OCI-LY1 (cell line): ENCODE results near the gene ARFGEF2.

Experiments
- H2AFZ ChIP-seq: fragments of 200-600 bp; sonication (generic), shearing (Covaris generic); 2 replicates; pipeline ENCODE4 v1.6.0; 2014; ENCODE audit warnings: antibody characterized with exemption, mild to moderate bottlenecking, low read length
- H3F3A ChIP-seq: fragments of 200-600 bp; sonication (generic), shearing (Covaris generic); 2 replicates; pipeline ENCODE4 v1.6.0; 2014; ENCODE audit warnings: mild to moderate bottlenecking, antibody characterized with exemption, low read length, moderate library complexity; ENCODE audit not compliant: insufficient read depth
- H3K27ac ChIP-seq: fragments of 200-600 bp; sonication (generic); 2 replicates; pipeline ENCODE4 v1.5.1; 2014; ENCODE audit warnings: low read length, mixed run types, mild to moderate bottlenecking, low read depth; ENCODE audit not compliant: poor library complexity, severe bottlenecking
- H3K27me3 ChIP-seq: fragments of 200-600 bp; sonication (generic); 2 replicates; pipeline ENCODE4 v1.6.0; 2014; ENCODE audit warnings: antibody characterized with exemption, mild to moderate bottlenecking, low read length, moderate library complexity; ENCODE audit not compliant: insufficient read depth
- H3K36me3 ChIP-seq: fragments of 200-600 bp; sonication (generic); 2 replicates; pipeline ENCODE4 v1.6.1; 2014; ENCODE audit warnings: mild to moderate bottlenecking, antibody characterized with exemption, low read length, moderate library complexity, mixed read lengths; ENCODE audit not compliant: insufficient read depth
- H3K4me1 ChIP-seq: fragments of 200-600 bp; sonication (generic); 2 replicates; pipeline ENCODE4 v1.5.1; 2014; ENCODE audit warnings: mild to moderate bottlenecking, low read length, moderate library complexity; ENCODE audit not compliant: insufficient read depth, severe bottlenecking
- H3K4me2 ChIP-seq: fragments of 200-600 bp; sonication (generic), shearing (Covaris generic); 2 replicates; pipeline ENCODE4 v1.6.1; 2014; ENCODE audit warnings: low read length
- H3K4me3 ChIP-seq: fragments of 200-600 bp; sonication (generic); 2 replicates; pipeline ENCODE4 v1.5.1; 2014; ENCODE audit warnings: low read length, low read depth, mild to moderate bottlenecking, mixed read lengths; ENCODE audit not compliant: poor library complexity, severe bottlenecking
- H3K79me2 ChIP-seq: fragments of 200-600 bp; shearing (Covaris generic); 2 replicates; pipeline ENCODE4 v1.6.1; 2016; ENCODE audit warnings: mixed run types, low read length, mixed read lengths; ENCODE audit not compliant: insufficient read depth
- H3K9ac ChIP-seq: fragments of 200-600 bp; sonication (generic), shearing (Covaris generic); 2 replicates; pipeline ENCODE4 v1.6.1; 2014; ENCODE audit warnings: mild to moderate bottlenecking, low read length, mixed read lengths
- H3K9me2 ChIP-seq: fragments of 200-600 bp; sonication (generic), shearing (Covaris generic); 2 replicates; pipeline ENCODE4 v1.6.1; 2014; ENCODE audit warnings: low read depth, mild to moderate bottlenecking, low read length, mixed read lengths
- H3K9me3 ChIP-seq: fragments of 200-600 bp; shearing (Covaris generic); 2 replicates; pipeline ENCODE4 v1.6.1; 2014; ENCODE audit warnings: low read length, mixed read lengths
- H4K20me1 ChIP-seq: fragments of 200-600 bp; sonication (generic), shearing (Covaris generic); 2 replicates; pipeline ENCODE4 v1.6.0; 2016; ENCODE audit warnings: mild to moderate bottlenecking, low read length; ENCODE audit not compliant: insufficient read depth
- EZH2 ChIP-seq: fragments of 200-600 bp; sonication (generic), shearing (Covaris generic); IDR thresholded peaks from 2 replicates; pipeline ENCODE4 v1.8.0; 2017; ENCODE audit warnings: borderline replicate concordance, mixed run types, mild to moderate bottlenecking, antibody characterized with exemption, low read length, moderate library complexity, mixed read lengths
- TF ChIP-seq, protein P1 (sequence below): fragments of 200-600 bp; sonication (generic), shearing (Covaris generic); IDR thresholded peaks from 2 replicates; pipeline ENCODE4 v1.5.1; 2017; ENCODE audit warnings: mild to moderate bottlenecking, antibody characterized with exemption, low read length, moderate library complexity, mixed read lengths

The ARFGEF2 gene

DNA sequence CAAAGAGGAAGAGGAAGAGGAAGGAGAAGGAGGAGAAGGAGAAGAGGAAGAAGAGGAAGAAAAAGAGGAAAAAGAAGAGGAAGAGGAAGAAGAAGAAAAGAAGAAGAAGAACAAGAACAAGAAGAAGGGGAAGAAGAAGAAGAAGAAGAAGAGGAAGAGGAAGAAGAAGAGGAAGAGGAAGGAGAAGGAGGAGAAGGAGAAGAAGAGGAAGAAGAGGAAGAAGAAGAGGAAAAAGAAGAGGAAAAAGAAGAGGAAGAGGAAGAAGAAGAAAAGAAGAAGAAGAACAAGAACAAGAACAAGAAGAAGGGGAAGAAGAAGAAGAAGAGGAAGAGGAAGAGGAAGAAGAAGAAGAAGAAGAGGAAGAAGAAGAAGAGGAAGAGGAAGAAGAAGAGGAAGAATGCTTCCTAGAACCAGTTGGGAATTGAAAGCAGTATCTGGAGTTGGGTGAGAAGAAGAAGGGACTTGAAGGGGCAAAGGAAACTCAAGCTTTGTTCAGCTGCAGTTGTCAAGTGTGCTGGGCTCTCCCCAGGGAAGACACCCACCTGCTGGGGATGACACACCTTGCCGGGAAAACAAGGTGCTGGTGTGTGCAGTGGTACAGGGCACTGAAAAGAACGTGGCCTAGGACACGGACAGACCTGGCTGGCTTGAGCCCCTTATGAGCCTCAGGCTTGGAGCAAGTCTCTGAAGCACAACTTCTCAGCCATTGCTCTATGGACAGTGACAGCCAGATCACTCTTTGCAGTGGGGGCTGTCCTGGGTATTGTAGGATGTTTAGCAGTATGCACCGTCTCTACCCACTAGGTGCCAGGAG, 30.1 kb upstream of the ARFGEF2 start:
- no peak overlapping the region for H3K4me3 ChIP-seq
- H4K20me1 ChIP-seq = no peaks in the 10 kb centered on the region
- no peaks in the 10 kb centered on the region for H3K4me1 ChIP-seq
- no peak overlapping the region for H3K9ac ChIP-seq
- H3K79me2 ChIP-seq = no peaks in the 10 kb centered on the region
- H2AFZ ChIP-seq = no peak overlapping the region
- H3K27ac ChIP-seq = no peak overlapping the region
- H3K36me3 ChIP-seq = no peaks in the 10 kb centered on the region
- H3K4me2 ChIP-seq = no peak overlapping the region
- no peaks in the 10 kb centered on the region for H3K9me2 ChIP-seq
- no peaks in the 10 kb centered on the region for H3K27me3 ChIP-seq
- H3K9me3 ChIP-seq = no peaks in the 10 kb centered on the region
- H3F3A ChIP-seq = no peaks in the 10 kb centered on the region
- TF ChIP-seq, protein P1, sequence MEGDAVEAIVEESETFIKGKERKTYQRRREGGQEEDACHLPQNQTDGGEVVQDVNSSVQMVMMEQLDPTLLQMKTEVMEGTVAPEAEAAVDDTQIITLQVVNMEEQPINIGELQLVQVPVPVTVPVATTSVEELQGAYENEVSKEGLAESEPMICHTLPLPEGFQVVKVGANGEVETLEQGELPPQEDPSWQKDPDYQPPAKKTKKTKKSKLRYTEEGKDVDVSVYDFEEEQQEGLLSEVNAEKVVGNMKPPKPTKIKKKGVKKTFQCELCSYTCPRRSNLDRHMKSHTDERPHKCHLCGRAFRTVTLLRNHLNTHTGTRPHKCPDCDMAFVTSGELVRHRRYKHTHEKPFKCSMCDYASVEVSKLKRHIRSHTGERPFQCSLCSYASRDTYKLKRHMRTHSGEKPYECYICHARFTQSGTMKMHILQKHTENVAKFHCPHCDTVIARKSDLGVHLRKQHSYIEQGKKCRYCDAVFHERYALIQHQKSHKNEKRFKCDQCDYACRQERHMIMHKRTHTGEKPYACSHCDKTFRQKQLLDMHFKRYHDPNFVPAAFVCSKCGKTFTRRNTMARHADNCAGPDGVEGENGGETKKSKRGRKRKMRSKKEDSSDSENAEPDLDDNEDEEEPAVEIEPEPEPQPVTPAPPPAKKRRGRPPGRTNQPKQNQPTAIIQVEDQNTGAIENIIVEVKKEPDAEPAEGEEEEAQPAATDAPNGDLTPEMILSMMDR = no peak
- TF ChIP-seq EZH2 = no peak

DNA sequence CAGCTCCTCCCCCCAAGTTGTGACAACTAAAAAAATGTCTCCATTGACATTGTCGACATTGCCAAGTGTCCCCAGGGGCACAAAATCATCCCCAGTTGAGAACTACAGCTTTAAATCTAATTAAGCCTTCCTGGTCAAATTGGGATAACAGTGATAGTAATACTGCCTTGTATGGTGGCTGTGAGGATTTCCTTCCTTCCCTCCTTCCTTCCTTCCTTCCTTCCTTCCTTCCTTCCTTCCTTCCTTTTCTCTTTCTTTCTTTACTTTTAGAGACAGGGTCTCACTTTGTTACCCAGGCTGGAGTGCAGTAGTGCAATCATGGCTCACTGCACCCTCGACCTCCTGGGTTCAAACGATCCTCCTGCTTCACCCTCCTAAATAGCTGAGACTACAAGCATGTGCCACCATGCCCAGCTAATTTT, 29.5 kb upstream of the ARFGEF2 start:
- H3K36me3 ChIP-seq = no peaks in the 10 kb centered on the region
- H3K4me2 ChIP-seq = no peak overlapping the region
- H3K9me2 ChIP-seq = no peaks in the 10 kb centered on the region
- H4K20me1 ChIP-seq = no peaks in the 10 kb centered on the region
- no peaks in the 10 kb centered on the region for H3K27me3 ChIP-seq
- H2AFZ ChIP-seq = no peak overlapping the region
- no peak overlapping the region for H3K9ac ChIP-seq
- no peaks in the 10 kb centered on the region for H3K9me3 ChIP-seq
- no peak overlapping the region for H3K27ac ChIP-seq
- no peaks in the 10 kb centered on the region for H3F3A ChIP-seq
- H3K79me2 ChIP-seq = no peaks in the 10 kb centered on the region
- H3K4me1 ChIP-seq = no peaks in the 10 kb centered on the region
- TF ChIP-seq, protein P1 = no peak
- no peak for TF ChIP-seq EZH2
- no peak overlapping the region for H3K4me3 ChIP-seq

DNA sequence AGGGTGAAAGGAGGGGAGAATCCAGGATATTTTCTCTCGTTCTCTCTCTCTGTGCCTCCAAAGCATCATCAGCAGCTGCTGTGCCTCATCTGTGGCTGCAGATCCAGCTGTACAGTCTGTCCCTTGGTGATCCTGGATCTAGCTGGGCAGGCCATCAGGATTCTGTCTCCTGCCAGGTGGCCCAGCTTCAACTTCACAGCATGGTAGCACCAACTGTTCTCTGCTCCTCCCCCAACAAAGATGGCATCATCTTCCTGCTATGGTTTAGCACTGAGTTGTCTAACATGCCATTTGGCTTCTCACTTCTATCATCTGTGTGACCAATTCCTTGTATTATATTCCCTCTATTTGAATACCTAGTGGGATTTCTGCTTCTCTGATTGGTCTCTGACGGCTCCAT, 28.6 kb upstream of the ARFGEF2 start:
- Histone ChIP-seq H3K9me2 (no peaks in the 10 kb centered on the region), H3K4me3 (no peak overlapping the region), H3K9ac (no peak overlapping the region), H3F3A (no peaks in the 10 kb centered on the region), H4K20me1 (no peaks in the 10 kb centered on the region), H3K27ac (no peak overlapping the region), H3K4me1 (no peaks in the 10 kb centered on the region), H3K36me3 (no peaks in the 10 kb centered on the region), H3K79me2 (no peaks in the 10 kb centered on the region), H3K9me3 (no peaks in the 10 kb centered on the region), H3K27me3 (no peaks in the 10 kb centered on the region), H2AFZ (no peak overlapping the region), H3K4me2 (no peak overlapping the region)
- TF ChIP-seq, protein P1 = no peak
- no peak for TF ChIP-seq EZH2
